HG02623 (cell line): ENCODE measurements around the gene YIPF2.
"Not testable (repeated sequence)": the region's sequence is repeated elsewhere in the genome, so short reads cannot be mapped to it uniquely, and the experiment has no call there.

Experiments used
- ATAC-seq: cut with Tn5 transposase; IDR thresholded peaks from one replicate; pipeline ENCODE4 v1.9.1; 2021; ENCODE audit warnings: moderate library complexity; ENCODE audit not compliant: unreplicated experiment

Gene YIPF2

GRCh38 chr19:10928563-10929401 is at the start of gene YIPF2, which contains the start of gene TIMM29:
Gene YIPF2, minus strand, starts transcription at chr19:10928639. Its CDS starts 229 bp downstream, at chr19:10928410.
Gene TIMM29, plus strand, starts transcription at chr19:10928811. Its CDS starts 12 bp downstream, at chr19:10928823.
- ATAC-seq: peak; percentile 73

GRCh38 chr19:10977742-10978092 is 49.3 kb upstream of the YIPF2 start:
- no peak for ATAC-seq

GRCh38 chr19:10976131-10976892 is 47.9 kb upstream of the YIPF2 start:
- no peak for ATAC-seq

GRCh38 chr19:10975374-10976130 is 47.1 kb upstream of the YIPF2 start:
- no peak for ATAC-seq

- no peak for ATAC-seq
Observed at GRCh38 chr19:10971107-10971726, 42.8 kb upstream of the YIPF2 start.

GRCh38 chr19:10968527-10969135 is 40.2 kb upstream of the YIPF2 start:
- no peak for ATAC-seq

- no peak for ATAC-seq
Observed at GRCh38 chr19:10966809-10967208, 38.4 kb upstream of the YIPF2 start.

GRCh38 chr19:10965398-10965797 is 37.0 kb upstream of the YIPF2 start:
- no peak for ATAC-seq

GRCh38 chr19:10964903-10965302 is 36.5 kb upstream of the YIPF2 start:
- no peak for ATAC-seq

GRCh38 chr19:10963865-10964264 is 35.4 kb upstream of the YIPF2 start:
- no peak for ATAC-seq

GRCh38 chr19:10962863-10963262 is 34.4 kb upstream of the YIPF2 start:
- no peak for ATAC-seq

GRCh38 chr19:10961073-10961860 is 32.8 kb upstream of the YIPF2 start:
- peak; percentile 32 for ATAC-seq

- ATAC-seq: peak; percentile 79
Observed at GRCh38 chr19:10960314-10961072, 32.1 kb upstream of the YIPF2 start, which contains the start of gene SMARCA4. Gene SMARCA4, plus strand, starts transcription at chr19:10961030. Its CDS starts 23,122 bp downstream, at chr19:10984152.

GRCh38 chr19:10959277-10959968 is 31.0 kb upstream of the YIPF2 start:
- not testable (repeated sequence) for ATAC-seq

GRCh38 chr19:10952809-10953208 is 24.4 kb upstream of the YIPF2 start:
- no peak for ATAC-seq

GRCh38 chr19:10946958-10947657 is 18.7 kb upstream of the YIPF2 start:
- ATAC-seq: no peak

- no peak for ATAC-seq
Observed at GRCh38 chr19:10945264-10945663, 16.8 kb upstream of the YIPF2 start.

- not testable (repeated sequence) for ATAC-seq
Observed at GRCh38 chr19:10943412-10943811, 15.0 kb upstream of the YIPF2 start.
